ENCODE data around the gene GIGYF2.
"Not testable (repeated sequence)": the region's sequence is repeated elsewhere in the genome, so short reads cannot be mapped to it uniquely, and the experiment has no call there.

GIGYF2 gene

GRCh38 chr2:232697059-232697806 lies at the start of gene GIGYF2:
GIGYF2 (plus strand) TSS chr2:232697331; CDS start chr2:232735198, 37,867 bp downstream.
- in situ Hi-C loops (cut with HindIII; ENCODE audit: low sequenced_read_pairs): no loop called here

- in situ Hi-C loops (cut with HindIII; ENCODE audit: low sequenced_read_pairs): no loop called here
Measured at GRCh38 chr2:232649033-232649432, 48.1 kb upstream of the GIGYF2 start.

- in situ Hi-C loops (cut with HindIII; ENCODE audit: low sequenced_read_pairs): no loop called here
Measured at GRCh38 chr2:232652505-232652851, 44.7 kb upstream of the GIGYF2 start.

GRCh38 chr2:232653441-232653840 lies 43.7 kb upstream of the GIGYF2 start:
- in situ Hi-C loops (cut with HindIII; ENCODE audit: low sequenced_read_pairs): no loop called here

GRCh38 chr2:232655392-232655791 lies 41.7 kb upstream of the GIGYF2 start:
- in situ Hi-C loops (cut with HindIII; ENCODE audit: low sequenced_read_pairs): no loop called here

GRCh38 chr2:232658217-232658785 lies 38.8 kb upstream of the GIGYF2 start:
- in situ Hi-C loops (cut with HindIII; ENCODE audit: low sequenced_read_pairs): no loop called here

GRCh38 chr2:232659359-232659758 lies 37.8 kb upstream of the GIGYF2 start:
- in situ Hi-C loops (cut with HindIII; ENCODE audit: low sequenced_read_pairs): no loop called here

GRCh38 chr2:232662486-232663260 lies 34.5 kb upstream of the GIGYF2 start:
- in situ Hi-C loops (cut with HindIII; ENCODE audit: low sequenced_read_pairs): no loop called here

GRCh38 chr2:232666051-232666805 lies 30.9 kb upstream of the GIGYF2 start:
- in situ Hi-C loops (cut with HindIII; ENCODE audit: low sequenced_read_pairs): no loop called here

GRCh38 chr2:232667989-232668583 lies 29.0 kb upstream of the GIGYF2 start:
- in situ Hi-C loops (cut with HindIII; ENCODE audit: low sequenced_read_pairs): no loop called here

GRCh38 chr2:232668805-232669444 lies 28.2 kb upstream of the GIGYF2 start:
- in situ Hi-C loops (cut with HindIII; ENCODE audit: low sequenced_read_pairs): no loop called here

- in situ Hi-C loops (cut with HindIII; ENCODE audit: low sequenced_read_pairs): no loop called here
Measured at GRCh38 chr2:232672588-232672987, 24.5 kb upstream of the GIGYF2 start.

GRCh38 chr2:232674491-232674890 lies 22.6 kb upstream of the GIGYF2 start:
- in situ Hi-C loops (cut with HindIII; ENCODE audit: low sequenced_read_pairs): no loop called here

- in situ Hi-C loops (cut with HindIII; ENCODE audit: low sequenced_read_pairs): no loop called here
Measured at GRCh38 chr2:232675381-232675780, 21.8 kb upstream of the GIGYF2 start.

GRCh38 chr2:232680006-232680405 lies 17.1 kb upstream of the GIGYF2 start:
- in situ Hi-C loops (cut with HindIII; ENCODE audit: low sequenced_read_pairs): no loop called here

- in situ Hi-C loops (cut with HindIII; ENCODE audit: low sequenced_read_pairs): no loop called here
Measured at GRCh38 chr2:232681527-232681926, 15.6 kb upstream of the GIGYF2 start.

- in situ Hi-C loops (cut with HindIII; ENCODE audit: low sequenced_read_pairs): no loop called here
Measured at GRCh38 chr2:232683368-232683767, 13.8 kb upstream of the GIGYF2 start.

- in situ Hi-C loops (cut with HindIII; ENCODE audit: low sequenced_read_pairs): not testable (repeated sequence)
Measured at GRCh38 chr2:232685391-232685790, 11.7 kb upstream of the GIGYF2 start.

- in situ Hi-C loops (cut with HindIII; ENCODE audit: low sequenced_read_pairs): no loop called here
Measured at GRCh38 chr2:232687382-232688160, 9.6 kb upstream of the GIGYF2 start.

GRCh38 chr2:232688201-232688600 lies 8.9 kb upstream of the GIGYF2 start:
- in situ Hi-C loops (cut with HindIII; ENCODE audit: low sequenced_read_pairs): no loop called here

All from DLD1 (cell line).